SK-N-SH (cell line): ENCODE data around the gene MYH11. TPM values are rescaled to one million over a fixed set of nuclear protein-coding genes. Genes with fewer than 3 reads are reported as not detected.

Source experiments
- CTCF ChIA-PET: fragments of 300-600, 350-600 bp; formaldehyde crosslinking; extraction: SDS; loops from one replicate; lab custom pipeline; 2021; lab: Yijun Ruan, JAX
- POLR2A ChIA-PET: fragments of 350-600 bp; sonication (Branson Sonifier 250); formaldehyde crosslinking; extraction: SDS; loops from one replicate; lab custom pipeline; 2020; ENCODE audit warnings: antibody characterized with exemption, inconsistent platforms; lab: Yijun Ruan, JAX
- DNase-seq: peaks from one replicate; pipeline ENCODE4 v3.0.0; 2012
- H2AFZ ChIP-seq: fragments of 200-600 bp; sonication (generic); 2 replicates; pipeline ENCODE4 v1.8.1; 2016; ENCODE audit warnings: antibody characterized with exemption, mild to moderate bottlenecking, low read depth
- H3F3A ChIP-seq: fragments of 200-600 bp; sonication (generic); replicated peaks from 2 replicates; pipeline ENCODE3; 2016; ENCODE audit warnings: antibody characterized with exemption, mild to moderate bottlenecking; ENCODE audit not compliant: insufficient read depth
- H3K27ac ChIP-seq, 2 experiments: fragments of 200-500 bp in 1 of 2; fragments of 200-600 bp in 1 of 2; sonication (Bioruptor generic) in 1 of 2; sonication (generic), shearing (Covaris generic) in 1 of 2; 2 replicates each; pipeline versions ENCODE4 v1.5.1 to v1.6.1; 2014 to 2016; ENCODE audit warnings: low read depth in 2 of 2, inconsistent platforms in 1 of 2, low read length in 1 of 2, mild to moderate bottlenecking in 1 of 2, mixed read lengths in 1 of 2
- H3K27me3 ChIP-seq: fragments of 200-600 bp; sonication (generic), shearing (Covaris generic); 2 replicates; pipeline ENCODE4 v1.6.1; 2016; ENCODE audit warnings: mixed run types; ENCODE audit not compliant: insufficient read depth
- H3K36me3 ChIP-seq, 2 experiments: fragments of 200-500 bp in 1 of 2; fragments of 200-600 bp in 1 of 2; sonication (Bioruptor generic) in 1 of 2; sonication (generic) in 1 of 2; replicated peaks in 1 of 2; 2 replicates each; pipeline versions ENCODE3 to v1.5.1; 2014 to 2016; ENCODE audit warnings: low read length in 1 of 2, mild to moderate bottlenecking in 1 of 2; ENCODE audit not compliant: insufficient read depth in 2 of 2, control insufficient read depth in 1 of 2
- H3K4me1 ChIP-seq, 2 experiments: fragments of 200-500 bp in 1 of 2; fragments of 200-600 bp in 1 of 2; sonication (Bioruptor generic) in 1 of 2; sonication (generic), shearing (Covaris generic) in 1 of 2; 2 replicates each; pipeline versions ENCODE4 v1.5.1 to v1.6.1; 2014 to 2016; ENCODE audit warnings: low read depth in 1 of 2, low read length in 1 of 2, mixed run types in 1 of 2; ENCODE audit not compliant: insufficient read depth in 2 of 2, control insufficient read depth in 1 of 2
- H3K4me2 ChIP-seq: fragments of 200-600 bp; sonication (generic), shearing (Covaris generic); 2 replicates; pipeline ENCODE4 v1.6.1; 2017; ENCODE audit warnings: mixed run types
- H3K4me3 ChIP-seq, 2 experiments: fragments of 200-500 bp in 1 of 2; fragments of 200-600 bp in 1 of 2; sonication (Bioruptor generic) in 1 of 2; sonication (generic), shearing (Covaris generic) in 1 of 2; 2 replicates each; pipeline versions ENCODE4 v1.5.1 to v1.8.1; 2014 to 2016; ENCODE audit warnings: low read depth in 2 of 2, inconsistent platforms in 1 of 2, low read length in 1 of 2, mild to moderate bottlenecking in 1 of 2, mixed read lengths in 1 of 2, moderate library complexity in 1 of 2
- H3K79me2 ChIP-seq: fragments of 200-600 bp; sonication (generic); 2 replicates; pipeline ENCODE4 v1.8.1; 2017; ENCODE audit warnings: mild to moderate bottlenecking; ENCODE audit not compliant: insufficient read depth
- H3K9ac ChIP-seq: fragments of 200-600 bp; sonication (generic); 2 replicates; pipeline ENCODE4 v1.6.1; 2017; ENCODE audit warnings: mixed run types
- H3K9me2 ChIP-seq: fragments of 200-600 bp; sonication (generic); 2 replicates; pipeline ENCODE4 v1.6.1; 2017; ENCODE audit warnings: mixed run types
- H3K9me3 ChIP-seq: fragments of 200-600 bp; sonication (generic); 2 replicates; pipeline ENCODE4 v1.6.1; 2017; ENCODE audit warnings: mixed run types, mild to moderate bottlenecking, moderate library complexity
- H4K20me1 ChIP-seq: fragments of 200-600 bp; sonication (generic); 2 replicates; pipeline ENCODE4 v1.6.1; 2017; ENCODE audit warnings: mild to moderate bottlenecking, mixed run types; ENCODE audit not compliant: insufficient read depth
- EZH2phosphoT487 ChIP-seq: fragments of 200-600 bp; sonication (generic); IDR thresholded peaks from 2 replicates; pipeline ENCODE4 v1.6.1; 2017; ENCODE audit warnings: low read depth, mixed run types, mild to moderate bottlenecking, antibody characterized with exemption, moderate library complexity, borderline replicate concordance
- FOSL2 ChIP-seq: IDR thresholded peaks from 2 replicates; pipeline ENCODE4 v1.4.0; 2012; ENCODE audit warnings: low read depth, mild to moderate bottlenecking, moderate library complexity, borderline replicate concordance
- FOXJ3 ChIP-seq: sonication (generic); formaldehyde crosslinking; IDR thresholded peaks from 2 replicates; pipeline ENCODE4 v1.5.1; 2020; ENCODE audit warnings: mild to moderate bottlenecking, missing genetic modification reagents
- GABPA ChIP-seq: IDR thresholded peaks from 2 replicates; pipeline ENCODE4 v1.4.0; 2012; ENCODE audit warnings: low read depth, mild to moderate bottlenecking
- NFIC ChIP-seq: IDR thresholded peaks from 2 replicates; pipeline ENCODE4 v1.4.0; 2012; ENCODE audit warnings: borderline replicate concordance
- NRF1 ChIP-seq: IDR thresholded peaks from 2 replicates; pipeline ENCODE4 v1.6.1; 2012; ENCODE audit warnings: low read depth, mild to moderate bottlenecking, low read length
- POLR2AphosphoS5 ChIP-seq: IDR thresholded peaks from 2 replicates; pipeline ENCODE4 v1.6.1; 2012; ENCODE audit warnings: low read depth, low read length
- RCOR1 ChIP-seq: fragments of 150-350 bp; IDR thresholded peaks from 2 replicates; pipeline ENCODE4 v1.6.1; 2017; ENCODE audit warnings: antibody characterized with exemption, low read length
- RXRA ChIP-seq: IDR thresholded peaks from 2 replicates; pipeline ENCODE4 v1.4.0; 2012; ENCODE audit warnings: low read depth, mild to moderate bottlenecking, borderline replicate concordance
- SIN3A ChIP-seq: IDR thresholded peaks from 2 replicates; pipeline ENCODE4 v1.6.1; 2012; ENCODE audit warnings: low read depth, mild to moderate bottlenecking, low read length, moderate library complexity, borderline replicate concordance
- SMC3 ChIP-seq: IDR thresholded peaks from 2 replicates; pipeline ENCODE4 v1.6.1; 2012; ENCODE audit warnings: low read depth, low read length, improper control_type of control experiment
- TEAD4 ChIP-seq: IDR thresholded peaks from 2 replicates; pipeline ENCODE4 v1.4.0; 2012; ENCODE audit warnings: mild to moderate bottlenecking, borderline replicate concordance; ENCODE audit not compliant: insufficient read depth
- WGBS: methylation state at CpG from one replicate; pipeline ENCODE4 v1.1.6; 2017; ENCODE audit warnings: low lambda C conversion rate; 5-methylcytosine and 5-hydroxymethylcytosine counted together
- polyA plus RNA-seq, 3 experiments: library from polyadenylated mRNA; depleted of rRNA; stranded (reverse); fragments of >200 nt; gene quantifications; 2 replicates each; pipeline ENCODE4 v1.2.3, GENCODE V29; 2012
- TF ChIP-seq, protein P1 (sequence below): fragments of 200-600 bp; sonication (generic); IDR thresholded peaks from 2 replicates; pipeline ENCODE4 v1.6.1; 2017; ENCODE audit warnings: antibody characterized with exemption, mild to moderate bottlenecking, moderate library complexity
- TF ChIP-seq, protein P2 (sequence below): fragments of 150-350 bp; IDR thresholded peaks from 2 replicates; pipeline ENCODE4 v1.6.1; 2017; ENCODE audit warnings: antibody characterized with exemption, low read length, low read depth, borderline replicate concordance
- TF ChIP-seq, protein P3 (sequence below): IDR thresholded peaks from 2 replicates; pipeline ENCODE4; 2012

The MYH11 gene
- polyA plus RNA-seq, 1 of the 3 experiments (the other 2 are of a cell fraction): 0.02 TPM

DNA sequence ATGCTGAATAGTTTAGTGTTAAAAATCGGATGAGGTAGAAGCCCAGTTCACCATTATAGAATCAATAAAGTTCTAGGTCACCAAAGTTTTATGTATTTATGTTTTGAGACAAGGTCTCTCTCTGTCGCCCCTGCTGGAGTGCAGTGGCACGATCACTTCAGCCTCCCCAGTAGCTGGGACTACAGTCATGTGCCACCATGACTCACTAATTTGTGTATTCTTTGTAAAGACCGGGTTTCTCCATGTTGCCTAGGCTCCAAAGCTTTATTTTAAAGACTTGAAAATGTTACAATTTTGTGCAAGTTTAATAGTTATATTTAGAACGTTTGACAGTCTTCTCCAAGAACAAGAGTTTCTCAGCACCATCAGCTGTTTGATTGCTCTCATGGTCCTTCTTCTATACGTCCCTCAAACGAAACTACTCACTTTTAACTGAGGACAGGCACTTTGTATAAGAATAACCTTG is 174.7 kb downstream of the MYH11 start (continued):
- TF ChIP-seq, protein P1, sequence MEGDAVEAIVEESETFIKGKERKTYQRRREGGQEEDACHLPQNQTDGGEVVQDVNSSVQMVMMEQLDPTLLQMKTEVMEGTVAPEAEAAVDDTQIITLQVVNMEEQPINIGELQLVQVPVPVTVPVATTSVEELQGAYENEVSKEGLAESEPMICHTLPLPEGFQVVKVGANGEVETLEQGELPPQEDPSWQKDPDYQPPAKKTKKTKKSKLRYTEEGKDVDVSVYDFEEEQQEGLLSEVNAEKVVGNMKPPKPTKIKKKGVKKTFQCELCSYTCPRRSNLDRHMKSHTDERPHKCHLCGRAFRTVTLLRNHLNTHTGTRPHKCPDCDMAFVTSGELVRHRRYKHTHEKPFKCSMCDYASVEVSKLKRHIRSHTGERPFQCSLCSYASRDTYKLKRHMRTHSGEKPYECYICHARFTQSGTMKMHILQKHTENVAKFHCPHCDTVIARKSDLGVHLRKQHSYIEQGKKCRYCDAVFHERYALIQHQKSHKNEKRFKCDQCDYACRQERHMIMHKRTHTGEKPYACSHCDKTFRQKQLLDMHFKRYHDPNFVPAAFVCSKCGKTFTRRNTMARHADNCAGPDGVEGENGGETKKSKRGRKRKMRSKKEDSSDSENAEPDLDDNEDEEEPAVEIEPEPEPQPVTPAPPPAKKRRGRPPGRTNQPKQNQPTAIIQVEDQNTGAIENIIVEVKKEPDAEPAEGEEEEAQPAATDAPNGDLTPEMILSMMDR: peak; percentile 67
- no peak for TF ChIP-seq SIN3A
- no peak for TF ChIP-seq RCOR1
- TF ChIP-seq GABPA: no peak
- no peak for TF ChIP-seq RXRA
- peak; percentile 23; the same call in 1 of the 2 replicates for TF ChIP-seq FOSL2

DNA sequence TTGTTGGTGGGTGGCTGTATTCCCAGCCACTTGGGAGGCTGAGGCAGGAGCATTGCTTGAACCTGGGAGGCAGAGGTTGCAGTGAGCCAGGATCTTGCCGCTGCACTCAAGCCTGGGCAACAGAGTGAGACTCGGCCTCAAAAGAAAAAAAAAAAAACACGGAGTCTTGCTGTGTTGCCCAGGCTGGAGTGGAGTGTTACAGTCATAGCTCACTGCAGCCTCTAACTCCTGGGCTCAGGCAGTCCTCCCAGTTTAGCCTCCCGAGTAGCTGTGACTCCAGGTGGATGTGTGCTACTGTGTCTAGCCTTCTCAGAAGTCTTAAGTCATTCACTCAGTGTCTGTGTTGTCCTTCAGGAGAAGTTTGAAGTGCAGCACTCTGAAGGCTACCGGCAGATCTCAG is 179.4 kb downstream of the MYH11 start:
- Histone ChIP-seq H2AFZ (no peak overlapping the region), H3K9me3 (no peaks in the 10 kb centered on the region), H3K27ac (no peak overlapping the region), H3K4me2 (no peak overlapping the region), H3K9me2 (no peaks in the 10 kb centered on the region), H3K4me1 (no peaks in the 10 kb centered on the region; a peak in 1 of 4 replicates), H3K4me3 (no peak overlapping the region), H4K20me1 (0 out of 2 replicates have a peak, but pooled peaks cover 5% of the 10 kb centered on the region), H3K9ac (no peak overlapping the region), H3F3A (peaks cover 5% of the 10 kb centered on the region), H3K27me3 (no peaks in the 10 kb centered on the region), H3K79me2 (peaks cover 34% of the 10 kb centered on the region), H3K36me3 (peaks cover 3 to 18% of the 10 kb centered on the region in 2 experiments)
- WGBS: 90% methylated on average over 4 of the region's 5 CpGs
- TF ChIP-seq, protein P2, sequence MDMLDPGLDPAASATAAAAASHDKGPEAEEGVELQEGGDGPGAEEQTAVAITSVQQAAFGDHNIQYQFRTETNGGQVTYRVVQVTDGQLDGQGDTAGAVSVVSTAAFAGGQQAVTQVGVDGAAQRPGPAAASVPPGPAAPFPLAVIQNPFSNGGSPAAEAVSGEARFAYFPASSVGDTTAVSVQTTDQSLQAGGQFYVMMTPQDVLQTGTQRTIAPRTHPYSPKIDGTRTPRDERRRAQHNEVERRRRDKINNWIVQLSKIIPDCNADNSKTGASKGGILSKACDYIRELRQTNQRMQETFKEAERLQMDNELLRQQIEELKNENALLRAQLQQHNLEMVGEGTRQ: no peak
- TF ChIP-seq RXRA: no peak
- no peak for TF ChIP-seq SIN3A
- TF ChIP-seq POLR2AphosphoS5: no peak
- TF ChIP-seq EZH2phosphoT487: no peak
- TF ChIP-seq FOXJ3: no peak
- no peak for DNase-seq
- CTCF ChIA-PET: no interaction called here
- POLR2A ChIA-PET: no interaction called here

DNA sequence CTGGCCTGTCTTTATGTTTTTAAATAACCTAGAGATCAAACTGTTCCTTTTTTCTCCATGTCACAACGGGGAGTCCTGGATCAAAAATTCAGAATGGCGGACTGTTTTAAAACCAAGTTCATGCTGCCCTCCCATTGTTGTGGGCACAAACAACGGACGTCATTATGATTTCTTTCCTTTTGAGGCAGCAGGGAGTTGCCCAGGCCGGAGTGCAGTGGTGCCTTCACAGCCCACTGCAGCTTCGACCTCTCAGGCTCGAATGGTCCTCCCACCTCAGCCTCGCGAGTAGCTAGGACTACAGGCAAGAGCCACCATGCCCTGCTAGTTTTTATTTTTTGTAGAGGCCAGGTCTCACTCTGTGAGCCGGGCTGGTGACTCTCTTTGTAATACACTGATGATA is 180.3 kb downstream of the MYH11 start:
- CTCF ChIA-PET: no interaction called here
- 89% methylated on average over 9 of the region's 10 CpGs for WGBS
- Histone ChIP-seq H3K4me3 (no peak overlapping the region), H3K4me2 (no peak overlapping the region), H3F3A (peaks cover 5% of the 10 kb centered on the region), H3K4me1 (no peaks in the 10 kb centered on the region; a peak in 1 of 4 replicates), H2AFZ (no peak overlapping the region), H3K27me3 (no peaks in the 10 kb centered on the region), H3K79me2 (peaks cover 31% of the 10 kb centered on the region), H3K9me2 (no peaks in the 10 kb centered on the region), H3K27ac (no peak overlapping the region), H4K20me1 (0 out of 2 replicates have a peak, but pooled peaks cover 5% of the 10 kb centered on the region), H3K9ac (no peak overlapping the region), H3K9me3 (no peaks in the 10 kb centered on the region), H3K36me3 (peaks cover 3 to 18% of the 10 kb centered on the region in 2 experiments)
- TF ChIP-seq TEAD4: no peak
- TF ChIP-seq, protein P1: no peak
- TF ChIP-seq GABPA: no peak
- TF ChIP-seq SMC3: no peak
- TF ChIP-seq RXRA: no peak
- TF ChIP-seq NRF1: no peak
- TF ChIP-seq FOXJ3: no peak
- no peak for TF ChIP-seq NFIC
- TF ChIP-seq, protein P3, sequence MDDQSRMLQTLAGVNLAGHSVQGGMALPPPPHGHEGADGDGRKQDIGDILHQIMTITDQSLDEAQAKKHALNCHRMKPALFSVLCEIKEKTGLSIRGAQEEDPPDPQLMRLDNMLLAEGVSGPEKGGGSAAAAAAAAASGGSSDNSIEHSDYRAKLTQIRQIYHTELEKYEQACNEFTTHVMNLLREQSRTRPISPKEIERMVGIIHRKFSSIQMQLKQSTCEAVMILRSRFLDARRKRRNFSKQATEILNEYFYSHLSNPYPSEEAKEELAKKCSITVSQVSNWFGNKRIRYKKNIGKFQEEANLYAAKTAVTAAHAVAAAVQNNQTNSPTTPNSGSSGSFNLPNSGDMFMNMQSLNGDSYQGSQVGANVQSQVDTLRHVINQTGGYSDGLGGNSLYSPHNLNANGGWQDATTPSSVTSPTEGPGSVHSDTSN: no peak
- POLR2A ChIA-PET: no interaction called here
- no peak for DNase-seq
